Measurements from ENCODE around the gene NIPAL1.

DNA sequence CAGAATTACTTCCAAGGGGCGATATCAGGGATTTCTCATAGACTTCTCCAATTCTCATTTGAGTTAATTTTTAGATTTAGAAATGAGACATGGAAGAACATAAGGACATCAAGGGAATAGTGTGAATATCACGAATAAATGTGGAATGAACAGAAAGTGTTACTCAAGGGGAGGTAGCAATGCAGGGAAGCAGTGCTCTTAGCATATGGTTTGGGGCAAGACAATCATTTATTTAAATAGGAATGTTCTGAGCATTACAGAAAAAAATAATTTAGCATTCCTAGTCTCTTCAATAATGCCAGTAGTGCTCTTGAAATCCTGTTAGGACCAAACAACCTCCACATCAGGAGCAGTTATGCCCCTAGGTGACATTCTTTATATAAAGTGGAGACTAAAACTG, 61.9 kb downstream of the NIPAL1 start:
- TF ChIP-seq, protein P1, sequence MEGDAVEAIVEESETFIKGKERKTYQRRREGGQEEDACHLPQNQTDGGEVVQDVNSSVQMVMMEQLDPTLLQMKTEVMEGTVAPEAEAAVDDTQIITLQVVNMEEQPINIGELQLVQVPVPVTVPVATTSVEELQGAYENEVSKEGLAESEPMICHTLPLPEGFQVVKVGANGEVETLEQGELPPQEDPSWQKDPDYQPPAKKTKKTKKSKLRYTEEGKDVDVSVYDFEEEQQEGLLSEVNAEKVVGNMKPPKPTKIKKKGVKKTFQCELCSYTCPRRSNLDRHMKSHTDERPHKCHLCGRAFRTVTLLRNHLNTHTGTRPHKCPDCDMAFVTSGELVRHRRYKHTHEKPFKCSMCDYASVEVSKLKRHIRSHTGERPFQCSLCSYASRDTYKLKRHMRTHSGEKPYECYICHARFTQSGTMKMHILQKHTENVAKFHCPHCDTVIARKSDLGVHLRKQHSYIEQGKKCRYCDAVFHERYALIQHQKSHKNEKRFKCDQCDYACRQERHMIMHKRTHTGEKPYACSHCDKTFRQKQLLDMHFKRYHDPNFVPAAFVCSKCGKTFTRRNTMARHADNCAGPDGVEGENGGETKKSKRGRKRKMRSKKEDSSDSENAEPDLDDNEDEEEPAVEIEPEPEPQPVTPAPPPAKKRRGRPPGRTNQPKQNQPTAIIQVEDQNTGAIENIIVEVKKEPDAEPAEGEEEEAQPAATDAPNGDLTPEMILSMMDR (IDR thresholded peaks at IDR 0.05), result no peak
- TF ChIP-seq POLR2A (IDR thresholded peaks at IDR 0.05), result no peak

All from esophagus squamous epithelium (tissue), 4 donors.